IPS DF 4.7 (cell line): ENCODE data around the gene NUDT13.
"Not testable (repeated sequence)": the region's sequence is repeated elsewhere in the genome, so short reads cannot be mapped to it uniquely, and the experiment has no call there.

Source experiments
- DNase-seq: peaks from one replicate; pipeline ENCODE4 v3.0.0-alpha.2; 2013; ENCODE audit warnings: low spot score; ENCODE audit errors: extremely low read depth

Gene NUDT13

DNA sequence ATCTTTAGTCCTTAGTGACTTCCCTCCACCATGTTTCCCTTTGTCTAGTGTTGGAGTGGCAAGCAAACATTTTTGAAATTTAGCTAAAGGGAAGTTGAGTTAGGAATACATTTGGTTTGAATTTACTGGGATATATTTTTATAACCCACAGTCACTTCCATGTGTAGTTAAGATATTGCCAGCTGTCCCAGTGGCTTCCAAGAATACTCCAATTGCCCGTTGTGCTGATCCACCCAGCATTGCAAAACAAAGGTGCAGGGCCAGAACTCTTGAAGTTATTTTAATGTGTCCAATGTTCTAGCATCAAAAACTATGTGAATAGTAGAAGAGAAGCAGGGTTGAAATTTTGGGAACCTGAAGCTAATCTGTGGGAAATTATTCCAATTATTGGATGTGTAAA is 11.1 kb upstream of the NUDT13 start:
- no peak for DNase-seq

DNA sequence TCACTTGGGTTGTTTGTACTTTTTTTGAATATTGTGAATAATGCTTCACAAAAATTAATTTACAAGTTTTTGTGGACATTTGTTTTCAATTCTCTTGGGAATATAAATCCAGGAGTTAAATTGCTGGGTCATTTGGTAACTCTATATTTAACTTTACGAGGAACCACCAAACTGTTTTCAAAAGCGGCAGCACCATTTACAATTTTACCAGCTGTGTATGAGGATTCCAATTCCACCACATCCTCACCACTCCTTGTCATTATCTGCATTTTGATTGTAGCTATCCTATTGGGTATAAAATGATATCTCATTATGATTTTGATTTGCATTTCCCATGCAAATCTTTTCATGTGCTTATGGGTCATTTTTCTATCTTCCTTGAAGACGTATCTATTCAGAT is 4.0 kb upstream of the NUDT13 start:
- DNase-seq: no peak

DNA sequence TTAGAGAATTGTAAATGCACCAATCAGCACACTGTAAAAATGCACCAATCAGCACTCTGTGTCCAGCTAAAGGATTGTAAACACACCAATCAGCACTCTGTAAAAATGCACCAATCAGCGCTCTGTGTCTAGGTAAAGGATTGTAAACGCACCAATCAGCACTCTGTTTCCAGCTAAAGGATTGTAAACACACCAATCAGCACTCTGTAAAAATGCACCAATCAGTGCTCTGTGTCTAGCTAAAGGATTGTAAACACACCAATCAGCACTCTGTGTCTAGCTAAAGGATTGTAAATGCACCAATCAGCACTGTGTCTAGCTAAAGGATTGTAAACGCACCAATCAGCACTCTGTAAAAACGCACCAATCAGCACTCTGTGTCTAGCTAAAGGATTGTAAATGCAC is 1.0 kb upstream of the NUDT13 start:
- not testable (repeated sequence) for DNase-seq

DNA sequence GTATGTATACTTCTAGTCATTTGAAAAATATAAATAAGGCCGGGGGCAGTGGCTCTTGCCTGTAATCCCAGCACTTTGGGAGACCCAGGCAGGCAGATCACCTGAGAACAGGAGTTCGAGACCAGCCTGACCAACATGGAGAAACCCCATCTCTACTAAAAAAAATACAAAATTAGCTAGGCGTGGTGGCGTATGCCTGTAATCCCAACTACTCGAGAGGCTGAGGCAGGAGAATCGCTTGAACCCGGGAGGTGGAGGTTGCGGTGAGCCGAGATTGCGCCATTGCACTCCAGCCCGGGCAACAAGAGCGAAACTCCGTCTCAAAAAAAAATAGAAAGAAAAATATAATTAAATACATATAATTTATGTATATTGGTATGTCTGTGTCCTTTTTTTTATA is 1.8 kb downstream of the NUDT13 start:
- DNase-seq: not testable (repeated sequence)

DNA sequence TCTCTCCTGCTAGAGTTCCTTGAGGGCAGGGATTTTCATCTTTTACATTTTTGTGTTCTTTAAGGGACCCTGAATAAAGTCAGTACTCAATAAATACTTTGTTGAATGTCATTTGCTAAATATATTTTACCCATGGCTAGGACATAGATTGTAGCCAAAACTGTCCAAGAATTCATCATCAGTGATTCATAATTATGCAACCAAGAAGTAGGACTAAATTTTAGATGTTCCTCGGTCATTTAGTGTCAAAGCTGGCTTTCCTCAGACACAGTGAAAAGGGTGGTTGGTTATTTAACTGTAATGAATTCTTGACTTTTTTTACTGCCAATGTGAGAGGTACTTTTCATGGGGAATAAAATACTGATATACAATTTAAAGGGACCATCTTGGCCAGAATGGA is 3.3 kb downstream of the NUDT13 start:
- no peak for DNase-seq

DNA sequence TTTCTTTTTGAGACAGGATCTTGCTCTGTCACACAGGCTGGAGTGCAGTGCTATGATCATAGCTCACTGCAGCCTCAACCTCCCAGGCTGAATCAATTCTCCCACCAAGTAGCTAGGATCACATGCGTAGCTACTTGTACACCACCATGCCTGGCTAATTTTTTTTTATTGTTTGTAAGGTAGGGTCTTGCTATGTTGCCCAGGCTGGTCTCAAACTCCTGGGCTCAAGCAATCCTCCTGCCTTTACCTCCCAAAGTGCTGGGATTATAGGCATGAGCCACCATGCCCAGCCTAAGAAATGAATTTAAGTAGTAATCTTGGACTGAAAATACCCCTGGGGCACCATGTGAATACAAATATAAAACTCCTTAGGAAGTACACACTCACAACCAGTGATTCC is 5.8 kb downstream of the NUDT13 start:
- no peak for DNase-seq

DNA sequence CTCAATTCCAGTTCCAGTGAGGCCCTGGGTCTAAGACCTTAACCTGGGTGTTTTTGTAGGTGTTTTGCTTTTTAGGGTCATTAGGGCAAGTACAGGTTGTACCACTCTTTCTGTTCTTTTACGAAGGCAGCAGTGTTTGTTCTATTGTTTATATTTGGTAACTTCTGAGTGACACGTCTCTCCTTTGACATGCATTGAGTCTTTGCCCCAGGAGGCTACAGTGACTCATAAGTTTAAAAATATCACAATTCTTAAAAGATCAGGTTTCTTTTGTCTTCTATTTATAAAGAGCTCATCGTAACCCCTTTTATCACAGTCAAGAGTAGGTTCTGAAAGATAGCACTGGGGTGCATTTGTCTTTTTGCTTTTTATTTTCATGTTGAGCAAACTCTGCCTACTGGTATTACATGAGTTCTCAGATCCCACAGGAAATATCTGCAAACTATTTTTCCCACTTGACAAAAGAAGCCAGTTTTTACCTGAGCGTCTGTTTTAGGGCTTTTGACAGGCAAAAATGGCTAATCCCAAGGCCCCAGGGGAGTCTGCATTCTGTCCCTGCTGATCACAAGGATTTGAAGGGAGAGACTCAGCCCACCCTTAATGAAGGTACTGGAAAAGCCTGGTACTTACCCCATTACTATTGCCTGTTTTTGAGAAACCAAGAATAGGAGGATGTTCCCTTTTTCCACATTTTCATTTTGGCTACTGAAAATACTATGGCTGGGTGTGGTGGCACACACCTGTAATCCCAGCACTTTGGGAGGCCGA is 7.9 kb downstream of the NUDT13 start:
- DNase-seq: no peak

DNA sequence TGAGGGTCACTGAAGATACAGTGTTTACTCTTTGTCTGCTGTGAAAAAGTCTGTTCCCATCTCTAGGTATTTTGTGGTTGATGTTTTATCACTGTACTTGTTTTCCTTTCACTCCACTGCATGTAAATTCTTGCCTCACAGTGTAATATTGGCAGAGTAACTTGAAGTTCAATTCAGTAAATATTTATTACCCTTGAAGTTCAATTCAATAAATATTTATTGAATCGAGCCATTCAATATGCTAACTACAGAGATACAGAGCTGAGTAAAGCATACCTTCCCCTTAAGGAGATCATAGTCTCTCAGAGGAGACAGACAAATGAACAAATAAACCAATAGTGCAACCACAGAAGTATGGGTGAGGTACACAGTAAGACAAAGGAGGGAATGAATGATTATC is 9.2 kb downstream of the NUDT13 start:
- no peak for DNase-seq

DNA sequence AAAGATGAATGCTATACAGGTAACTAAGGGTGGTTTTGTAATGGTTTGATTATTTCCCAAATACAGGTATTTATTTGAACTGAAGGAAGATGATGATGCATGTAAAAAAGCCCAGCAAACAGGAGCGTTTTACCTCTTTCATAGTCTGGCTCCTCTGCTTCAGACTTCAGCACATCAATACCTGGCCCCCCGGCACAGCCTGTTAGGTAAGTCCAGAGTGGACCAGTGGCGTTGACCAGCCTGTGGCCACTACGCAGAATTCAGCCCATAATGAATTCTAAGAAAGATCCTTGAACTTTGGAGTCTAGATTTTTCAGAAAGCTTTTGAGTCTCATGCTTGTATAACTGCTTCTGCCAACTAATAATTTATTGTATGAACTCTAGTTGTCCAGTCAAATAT is 9.7 kb downstream of the NUDT13 start:
- DNase-seq: no peak

DNA sequence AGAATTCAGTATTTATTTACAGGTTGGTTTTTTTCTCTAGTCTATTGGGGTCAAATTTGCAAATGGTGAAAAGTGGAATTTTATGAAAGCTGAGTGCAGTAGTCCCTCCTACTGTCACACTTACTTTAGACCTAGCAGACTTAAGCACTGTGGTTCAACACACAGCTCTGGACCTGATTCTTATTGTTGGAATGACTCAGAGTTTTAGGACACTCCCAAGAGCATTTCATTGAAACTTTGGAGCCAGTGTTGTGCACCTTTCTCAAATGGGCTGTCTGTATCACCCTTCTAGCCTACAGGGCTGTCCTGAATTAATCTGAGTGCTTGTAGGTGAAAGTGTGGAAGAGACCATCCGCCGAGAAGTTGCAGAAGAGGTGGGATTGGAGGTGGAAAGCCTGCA is 16.1 kb downstream of the NUDT13 start:
- DNase-seq: no peak

DNA sequence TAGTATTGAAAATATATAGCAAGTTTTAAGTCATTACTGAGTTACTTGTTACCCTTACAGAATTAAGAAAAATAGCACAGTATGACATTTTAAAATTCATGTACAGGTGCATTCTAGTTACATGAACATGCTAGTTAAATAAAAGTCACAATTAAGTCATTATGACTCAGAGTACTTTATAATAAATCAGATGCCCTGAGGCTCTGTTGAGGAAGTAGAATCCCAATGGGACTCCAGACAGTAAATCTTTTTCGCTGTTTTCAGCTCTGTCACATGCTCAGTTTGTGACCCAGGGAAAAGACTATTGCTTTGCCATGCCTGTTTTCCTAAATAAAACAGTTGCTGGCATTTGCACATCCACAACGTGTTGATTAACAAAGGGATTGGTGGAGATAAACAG is 21.0 kb downstream of the NUDT13 start:
- DNase-seq: no peak

DNA sequence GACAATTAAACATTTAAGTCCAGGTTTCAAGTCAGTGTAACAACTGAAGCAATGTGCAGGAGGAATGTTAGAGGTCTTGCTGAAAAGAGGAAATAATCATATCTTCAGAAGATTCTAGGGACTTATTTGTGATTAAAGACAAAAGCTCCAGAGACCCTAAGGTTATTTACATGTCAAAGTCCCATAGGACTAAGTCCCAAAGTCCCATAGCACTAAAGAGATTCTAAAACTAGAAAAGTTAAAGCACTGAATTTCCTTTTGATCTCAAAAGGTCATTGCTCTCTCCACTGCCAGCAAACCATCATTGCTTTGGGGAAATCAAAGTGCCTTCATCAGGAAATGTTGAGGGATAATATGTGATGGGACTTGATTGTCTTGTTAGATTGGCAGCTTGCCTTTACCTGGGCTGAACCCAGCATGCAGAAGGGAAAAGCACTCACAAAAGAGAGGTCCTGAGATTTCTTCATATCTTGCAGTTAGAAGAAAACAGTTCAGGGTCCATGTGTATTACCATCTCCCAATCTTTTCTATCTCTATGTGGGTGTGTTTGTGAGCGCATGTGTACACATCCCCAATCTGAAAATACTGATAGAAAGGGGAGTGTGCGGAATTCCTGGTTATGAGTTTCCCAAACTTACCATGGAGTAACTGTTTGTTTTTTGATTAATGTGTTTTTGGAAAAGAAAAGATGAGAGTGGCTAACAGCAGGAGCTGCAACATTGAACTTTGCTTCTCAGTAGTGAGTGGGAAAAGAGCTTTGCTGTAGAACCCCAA is 21.8 kb downstream of the NUDT13 start:
- no peak for DNase-seq

DNA sequence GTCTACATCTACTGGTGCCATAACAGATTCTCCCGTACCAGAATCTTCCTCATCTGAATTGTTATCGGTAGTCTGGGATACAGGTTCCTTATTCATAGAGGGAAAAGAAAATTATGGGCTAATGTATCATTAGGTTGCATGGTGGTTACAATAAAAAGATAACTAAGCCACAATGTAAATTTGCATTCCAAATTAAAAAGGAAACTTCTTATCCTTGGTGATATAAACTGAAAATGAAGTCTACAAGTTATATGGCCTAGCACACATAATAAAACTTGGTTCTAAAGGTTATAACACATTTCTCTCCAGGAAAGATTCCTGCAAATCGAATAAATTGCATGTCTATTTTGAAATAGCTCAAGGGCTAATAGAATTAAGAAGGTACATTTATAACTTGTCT is 24.5 kb downstream of the NUDT13 start:
- DNase-seq: no peak

DNA sequence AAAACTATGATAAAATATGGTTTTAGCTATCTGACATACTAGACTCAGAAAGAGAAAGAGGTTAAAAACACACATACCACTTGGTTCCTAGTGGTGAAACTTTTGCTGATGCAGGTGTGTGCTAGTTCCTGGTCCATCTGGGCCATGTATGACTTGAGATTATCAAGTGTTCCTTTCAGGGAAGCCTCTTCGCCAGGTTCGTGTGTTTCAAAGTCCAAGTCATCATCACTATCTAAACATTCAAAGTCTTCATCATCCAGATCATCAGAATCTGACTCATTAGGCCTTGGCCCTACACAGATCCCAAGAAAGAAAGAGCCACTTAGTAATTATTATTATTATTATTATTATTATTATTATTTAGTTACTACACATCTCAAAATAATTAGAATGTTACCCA is 26.4 kb downstream of the NUDT13 start:
- DNase-seq: no peak

DNA sequence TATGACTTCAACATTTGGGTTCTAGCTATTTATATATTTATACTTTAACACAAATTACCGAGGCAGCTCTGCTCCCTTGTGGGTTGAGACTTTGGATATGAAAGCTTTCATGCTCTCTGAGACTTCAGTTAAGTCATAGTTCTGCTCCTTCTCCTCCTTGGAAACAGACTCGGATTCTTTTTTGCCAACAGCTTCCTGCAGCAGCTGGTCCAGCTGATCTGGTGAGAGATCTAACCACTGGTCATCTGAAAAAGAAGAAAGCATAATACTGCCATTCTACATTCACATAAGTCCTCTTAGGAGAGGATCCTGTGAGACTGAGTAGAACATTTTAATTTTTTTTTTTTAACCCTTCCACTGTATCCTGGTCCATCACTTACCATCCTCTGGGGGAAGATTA is 29.0 kb downstream of the NUDT13 start:
- DNase-seq: no peak

DNA sequence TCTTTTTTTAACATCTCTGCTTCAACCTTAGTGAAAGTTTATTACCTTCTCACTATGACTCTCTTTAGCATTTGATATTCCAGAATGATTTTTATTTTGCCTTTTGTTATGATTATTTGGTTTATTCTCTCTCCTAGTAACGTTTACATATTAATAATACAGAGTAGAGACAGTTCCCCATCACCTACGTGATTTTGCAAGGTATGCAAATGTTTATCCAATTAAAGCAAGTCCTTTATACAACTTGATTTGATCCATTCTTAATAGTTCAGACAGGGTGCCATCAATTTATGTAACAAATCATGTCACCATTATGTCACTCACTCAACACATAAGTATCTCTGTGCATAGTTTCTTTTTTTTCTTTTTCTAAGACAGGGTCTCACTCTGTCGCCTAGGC is 31.3 kb downstream of the NUDT13 start:
- DNase-seq: no peak

DNA sequence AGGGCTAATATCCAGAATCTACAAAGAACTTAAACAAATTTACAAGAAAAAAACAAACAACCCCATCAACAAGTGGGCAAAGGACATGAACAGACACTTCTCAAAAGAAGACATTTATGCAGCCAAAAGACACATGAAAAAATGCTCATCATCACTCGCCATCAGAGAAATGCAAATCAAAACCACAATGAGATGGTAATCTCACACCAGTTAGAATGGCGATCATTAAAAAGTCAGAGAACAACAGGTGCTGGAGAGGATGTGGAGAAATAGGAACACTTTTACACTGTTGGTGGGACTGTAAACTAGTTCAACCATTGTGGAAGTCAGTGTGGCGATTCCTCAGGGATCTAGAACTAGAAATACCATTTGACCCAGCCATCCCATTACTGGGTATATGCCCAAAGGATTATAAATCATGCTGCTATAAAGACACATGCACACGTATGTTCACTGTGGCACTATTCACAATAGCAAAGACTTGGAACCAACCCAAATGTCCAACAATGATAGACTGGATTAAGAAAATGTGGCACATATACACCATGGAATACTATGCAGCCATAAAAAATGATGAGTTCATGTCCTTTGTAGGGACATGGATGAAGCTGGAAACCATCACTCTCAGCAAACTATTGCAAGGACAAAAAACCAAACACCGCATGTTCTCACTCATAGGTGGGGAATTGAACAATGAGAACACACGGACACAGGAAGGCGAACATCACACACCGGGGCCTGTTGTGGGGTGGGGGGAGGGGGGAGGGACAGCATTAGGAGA is 40.6 kb downstream of the NUDT13 start:
- not testable (repeated sequence) for DNase-seq

DNA sequence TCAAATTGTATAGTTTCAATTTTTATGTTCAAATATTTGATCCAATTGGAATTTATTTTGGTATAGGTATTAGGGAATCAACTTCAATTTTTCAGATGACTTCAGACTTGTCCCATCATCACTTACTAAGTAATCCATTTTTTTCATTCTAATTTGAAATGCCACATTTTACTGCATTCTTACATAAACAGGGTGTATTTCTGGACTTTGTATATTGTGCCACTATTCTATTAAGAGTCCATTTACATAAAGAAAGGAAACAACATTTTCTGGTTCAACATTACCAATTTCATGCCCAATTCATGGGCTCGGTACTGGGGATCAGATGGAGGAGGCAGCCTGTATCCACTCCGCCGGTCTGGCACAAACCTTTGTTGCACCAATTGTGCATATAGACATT is 41.8 kb downstream of the NUDT13 start:
- no peak for DNase-seq

DNA sequence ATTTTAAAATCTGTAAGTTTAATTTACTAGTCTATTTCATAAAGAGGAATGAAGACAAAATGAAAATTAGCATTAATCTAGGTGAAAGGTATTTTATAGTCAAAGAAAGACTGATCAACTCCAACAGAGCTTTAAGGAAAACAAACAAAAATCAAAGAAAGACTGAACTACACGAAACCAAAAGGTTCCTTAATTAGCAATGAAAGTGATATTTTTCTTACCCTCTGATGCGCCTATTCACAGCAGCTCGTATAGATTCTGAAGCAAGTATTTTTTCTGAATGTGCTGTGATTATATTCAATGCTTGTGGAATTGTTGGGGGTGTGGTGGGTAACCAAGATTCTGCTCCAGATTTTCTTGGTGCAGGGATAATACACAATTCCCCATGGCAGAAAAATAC is 45.8 kb downstream of the NUDT13 start:
- DNase-seq: no peak

DNA sequence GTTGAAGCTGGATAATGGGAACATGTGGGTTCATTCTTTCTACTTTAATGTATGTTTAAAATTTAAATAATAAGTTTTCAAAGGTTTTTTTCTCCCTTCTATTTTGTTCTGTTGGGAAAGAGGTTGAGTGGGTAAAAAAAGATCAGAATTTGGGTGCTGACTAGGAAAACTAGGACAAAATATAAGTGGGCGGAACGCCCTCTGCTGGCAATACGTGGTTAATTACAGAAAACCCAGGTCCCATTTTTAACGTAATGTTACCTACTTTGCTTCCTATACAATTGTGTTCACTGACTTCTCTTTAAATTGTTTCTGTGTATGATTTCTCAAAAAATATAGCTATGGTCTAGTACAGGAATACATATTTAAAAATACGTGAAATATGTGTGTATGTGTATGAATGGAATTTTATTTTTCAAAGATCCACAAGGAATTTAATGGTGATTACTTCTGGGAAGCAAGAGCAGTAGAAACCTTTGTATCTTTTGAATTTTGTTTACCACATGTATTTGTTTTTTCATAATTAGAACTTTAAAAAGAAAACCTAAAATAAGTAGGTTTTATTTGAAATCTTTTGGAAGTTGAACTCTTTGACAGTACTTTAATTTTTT is 48.9 kb downstream of the NUDT13 start:
- DNase-seq: peak; percentile 28

DNA sequence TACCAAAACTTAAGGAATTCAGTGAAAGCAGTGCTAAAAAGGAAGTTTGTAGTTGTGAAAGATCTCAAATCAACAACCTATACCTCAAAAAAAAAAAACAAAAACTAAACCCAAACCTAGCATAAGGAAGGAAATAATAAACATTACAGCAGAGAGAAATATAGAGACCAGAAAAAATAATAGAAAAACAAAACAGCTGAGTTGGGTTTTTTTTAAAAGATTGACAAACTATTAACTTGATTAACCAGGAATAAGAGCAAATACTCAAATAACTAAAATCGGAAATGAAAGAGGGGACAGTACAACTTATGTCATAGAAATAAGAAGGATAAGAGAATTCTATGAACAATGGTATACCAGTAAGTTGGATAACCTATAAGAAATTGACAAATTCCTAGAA is 50.8 kb downstream of the NUDT13 start:
- no peak for DNase-seq

DNA sequence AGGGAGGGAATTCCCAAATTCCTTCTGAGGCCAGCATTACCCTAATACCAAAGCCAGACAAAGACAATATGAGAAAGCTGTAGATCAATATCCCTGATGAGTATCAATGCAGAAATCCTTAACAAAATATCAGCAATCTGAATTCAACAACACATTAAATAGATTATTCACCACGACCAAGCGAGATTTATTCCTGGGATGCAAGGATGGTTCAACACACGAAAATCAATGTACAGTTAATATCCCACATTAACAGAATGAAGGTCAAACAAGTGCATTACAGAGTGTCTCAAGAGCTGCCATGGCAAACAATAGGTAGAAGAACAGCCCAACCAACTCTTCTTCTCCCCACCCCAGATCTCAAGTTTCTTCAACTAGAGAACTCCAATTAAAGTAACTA is 51.4 kb downstream of the NUDT13 start:
- DNase-seq: no peak
